ENCODE measurements around the gene PLD4.
"Not testable (repeated sequence)": the region's sequence is repeated elsewhere in the genome, so short reads cannot be mapped to it uniquely, and the experiment has no call there.

PLD4 gene

GRCh38 chr14:104882991-104883660 is 41.6 kb upstream of the PLD4 start:
- Histone ChIP-seq H3K27ac (ENCODE audit: low read depth, low read length) (no peak overlapping the region), H3K4me2 (ENCODE audit: low read length) (no peak overlapping the region), H3K27me3 (ENCODE audit: control insufficient read depth, low read length) (no peaks in the 10 kb centered on the region), H3K4me3 (ENCODE audit: low read length) (no peak overlapping the region), H3K36me3 (ENCODE audit: control insufficient read depth, low read length) (no peaks in the 10 kb centered on the region), H3K79me2 (ENCODE audit: control insufficient read depth, low read length) (no peaks in the 10 kb centered on the region), H3K9me3 (ENCODE audit: control insufficient read depth, insufficient read depth, low read length) (no peaks in the 10 kb centered on the region), H4K20me1 (ENCODE audit: control insufficient read depth, insufficient read depth, low read depth, low read length) (no peaks in the 10 kb centered on the region), H3F3A (ENCODE audit: control insufficient read depth, insufficient read depth) (no peaks in the 10 kb centered on the region), H3K9me2 (replicated peaks; ENCODE audit: control insufficient read depth, low read length) (no peaks in the 10 kb centered on the region), H3K4me1 (ENCODE audit: control insufficient read depth, low read length) (no peaks in the 10 kb centered on the region)
- TF ChIP-seq CTCF (IDR thresholded peaks at IDR 0.05; ENCODE audit: low read depth, low read length, poor library complexity, severe bottlenecking) (no peak), EZH2phosphoT487 (IDR thresholded peaks at IDR 0.05; ENCODE audit: borderline replicate concordance, low read length) (no peak)

- Histone ChIP-seq H3F3A (ENCODE audit: control insufficient read depth, insufficient read depth) (no peaks in the 10 kb centered on the region), H3K4me2 (ENCODE audit: low read length) (no peak overlapping the region), H3K27me3 (ENCODE audit: control insufficient read depth, low read length) (no peaks in the 10 kb centered on the region), H3K9me3 (ENCODE audit: control insufficient read depth, insufficient read depth, low read length) (no peaks in the 10 kb centered on the region), H4K20me1 (ENCODE audit: control insufficient read depth, insufficient read depth, low read depth, low read length) (no peaks in the 10 kb centered on the region), H3K79me2 (ENCODE audit: control insufficient read depth, low read length) (no peaks in the 10 kb centered on the region), H3K27ac (ENCODE audit: low read depth, low read length) (no peak overlapping the region), H3K4me1 (ENCODE audit: control insufficient read depth, low read length) (no peaks in the 10 kb centered on the region), H3K36me3 (ENCODE audit: control insufficient read depth, low read length) (no peaks in the 10 kb centered on the region), H3K4me3 (ENCODE audit: low read length) (no peak overlapping the region), H3K9me2 (replicated peaks; ENCODE audit: control insufficient read depth, low read length) (no peaks in the 10 kb centered on the region)
- no peak for TF ChIP-seq CTCF (IDR thresholded peaks at IDR 0.05; ENCODE audit: low read depth, low read length, poor library complexity, severe bottlenecking)
- no peak for TF ChIP-seq EZH2phosphoT487 (IDR thresholded peaks at IDR 0.05; ENCODE audit: borderline replicate concordance, low read length)
Observed at GRCh38 chr14:104883681-104884361, 40.9 kb upstream of the PLD4 start.

- not testable (repeated sequence) for H3K4me2 ChIP-seq (ENCODE audit: low read length); H3K79me2 ChIP-seq (ENCODE audit: control insufficient read depth, low read length); H3K4me3 ChIP-seq (ENCODE audit: low read length); H3F3A ChIP-seq (ENCODE audit: control insufficient read depth, insufficient read depth); H3K9me2 ChIP-seq (replicated peaks; ENCODE audit: control insufficient read depth, low read length); H3K9me3 ChIP-seq (ENCODE audit: control insufficient read depth, insufficient read depth, low read length); H3K4me1 ChIP-seq (ENCODE audit: control insufficient read depth, low read length); H3K36me3 ChIP-seq (ENCODE audit: control insufficient read depth, low read length); H3K27me3 ChIP-seq (ENCODE audit: control insufficient read depth, low read length); H4K20me1 ChIP-seq (ENCODE audit: control insufficient read depth, insufficient read depth, low read depth, low read length); H3K27ac ChIP-seq (ENCODE audit: low read depth, low read length)
Observed at GRCh38 chr14:104884381-104884780, 40.3 kb upstream of the PLD4 start.
